GM21360 (cell line): ENCODE data around the gene EYS.

Source experiments
- ATAC-seq: cut with Tn5 transposase; IDR thresholded peaks from one replicate; pipeline ENCODE4 v1.9.1; 2021; ENCODE audit warnings: mild to moderate bottlenecking, moderate library complexity; ENCODE audit not compliant: unreplicated experiment

The EYS gene

GRCh38 chr6:64987066-64987465 lies 720.0 kb downstream of the EYS start:
- no peak for ATAC-seq

GRCh38 chr6:64985726-64986125 lies 721.3 kb downstream of the EYS start:
- no peak for ATAC-seq

GRCh38 chr6:64984948-64985347 lies 722.1 kb downstream of the EYS start:
- no peak for ATAC-seq

- ATAC-seq: no peak
Measured at GRCh38 chr6:64983089-64983488, 723.9 kb downstream of the EYS start.

GRCh38 chr6:64973142-64973541 lies 733.9 kb downstream of the EYS start:
- no peak for ATAC-seq

GRCh38 chr6:64969139-64969538 lies 737.9 kb downstream of the EYS start:
- no peak for ATAC-seq

GRCh38 chr6:64955435-64955848 lies 751.6 kb downstream of the EYS start:
- ATAC-seq: no peak

- ATAC-seq: no peak
Measured at GRCh38 chr6:64949257-64949656, 757.8 kb downstream of the EYS start.

- no peak for ATAC-seq
Measured at GRCh38 chr6:64948261-64948660, 758.8 kb downstream of the EYS start.

- ATAC-seq: no peak
Measured at GRCh38 chr6:64945450-64945849, 761.6 kb downstream of the EYS start.

GRCh38 chr6:64932486-64932885 lies 774.5 kb downstream of the EYS start:
- no peak for ATAC-seq

- no peak for ATAC-seq
Measured at GRCh38 chr6:64930681-64931080, 776.3 kb downstream of the EYS start.

- ATAC-seq: no peak
Measured at GRCh38 chr6:64926051-64926450, 781.0 kb downstream of the EYS start.

- ATAC-seq: no peak
Measured at GRCh38 chr6:64920257-64920656, 786.8 kb downstream of the EYS start.

- ATAC-seq: no peak
Measured at GRCh38 chr6:64914124-64914523, 792.9 kb downstream of the EYS start.

- no peak for ATAC-seq
Measured at GRCh38 chr6:64912966-64913365, 794.1 kb downstream of the EYS start.

- ATAC-seq: no peak
Measured at GRCh38 chr6:64908104-64908503, 798.9 kb downstream of the EYS start.

GRCh38 chr6:64904616-64905015 lies 802.4 kb downstream of the EYS start:
- ATAC-seq: no peak

- ATAC-seq: no peak
Measured at GRCh38 chr6:64902596-64902995, 804.4 kb downstream of the EYS start.

- no peak for ATAC-seq
Measured at GRCh38 chr6:64896939-64897338, 810.1 kb downstream of the EYS start.

GRCh38 chr6:64895945-64896344 lies 811.1 kb downstream of the EYS start:
- ATAC-seq: no peak

GRCh38 chr6:64890609-64891008 lies 816.4 kb downstream of the EYS start:
- ATAC-seq: no peak

- no peak for ATAC-seq
Measured at GRCh38 chr6:64889144-64889543, 817.9 kb downstream of the EYS start.

GRCh38 chr6:64874776-64875175 lies 832.2 kb downstream of the EYS start:
- no peak for ATAC-seq
